ENCODE data around the gene CCDC92B.

- TF ChIP-seq POLR2AphosphoS5 (IDR thresholded peaks at IDR 0.05; ENCODE audit: low read depth, low read length) = no peak
- TF ChIP-seq POLR2A (IDR thresholded peaks at IDR 0.05; ENCODE audit: low read depth, low read length) = no peak
- TF ChIP-seq POU2F2 (IDR thresholded peaks at IDR 0.05; ENCODE audit: low read depth, low read length) = no peak
- no peak for TF ChIP-seq TAF1 (IDR thresholded peaks at IDR 0.05; ENCODE audit: low read depth, low read length)
Observed at GRCh38 chr17:2713881-2714280, 35.6 kb downstream of the CCDC92B start.
